MCF 10A (cell line): Measurements from ENCODE around the gene RPL41. TPM values are rescaled to one million over a fixed set of nuclear protein-coding genes. Genes with fewer than 3 reads are reported as not detected.

Experiments
- BruUV-seq: library from RNA; stranded (reverse); fragments of 400-500 nt; replicated peaks from 2 replicates; lab custom pipeline; 2021; lab: Mats Ljungman, UMichigan
- CTCF ChIA-PET: fragments of 300-600 bp; sonication (Branson Sonifier 250); formaldehyde crosslinking; extraction: SDS; loops from one replicate; lab custom pipeline; 2021; ENCODE audit warnings: antibody characterized with exemption, inconsistent platforms; lab: Yijun Ruan, JAX
- POLR2A ChIA-PET: fragments of 300-600, 350-650 bp; sonication (Branson Sonifier 250); formaldehyde crosslinking; extraction: SDS; loops from one replicate; lab custom pipeline; 2020; ENCODE audit warnings: antibody characterized with exemption, inconsistent platforms; lab: Yijun Ruan, JAX
- DNase-seq: peaks from one replicate; pipeline ENCODE4 v3.0.0-alpha.2; 2018; ENCODE audit not compliant: unreplicated experiment
- H3K27ac Mint-ChIP-seq: one replicate; pipeline ENCODE4 v1.8.0; 2022; ENCODE audit warnings: mild to moderate bottlenecking, low read depth, mixed read lengths; ENCODE audit not compliant: unreplicated experiment
- H3K27me3 Mint-ChIP-seq: one replicate; pipeline ENCODE4 v1.8.0; 2022; ENCODE audit warnings: mixed read lengths; ENCODE audit not compliant: insufficient read depth, unreplicated experiment
- H3K36me3 Mint-ChIP-seq: one replicate; pipeline ENCODE4 v1.8.0; 2022; ENCODE audit warnings: mild to moderate bottlenecking, moderate library complexity, mixed read lengths; ENCODE audit not compliant: insufficient read depth, unreplicated experiment
- H3K4me1 Mint-ChIP-seq: one replicate; pipeline ENCODE4 v1.8.0; 2022; ENCODE audit warnings: mixed read lengths; ENCODE audit not compliant: insufficient read depth, unreplicated experiment
- H3K4me3 Mint-ChIP-seq: one replicate; pipeline ENCODE4 v1.8.0; 2022; ENCODE audit warnings: mild to moderate bottlenecking, moderate library complexity, mixed read lengths; ENCODE audit not compliant: unreplicated experiment
- H3K9me3 Mint-ChIP-seq: one replicate; pipeline ENCODE4 v1.8.0; 2022; ENCODE audit warnings: mixed read lengths; ENCODE audit not compliant: unreplicated experiment
- intact Hi-C: fragments of 100-400 bp; cut with micrococcal nuclease; formaldehyde crosslinking; loops from 2 replicates; pipeline ENCODE4 v1.14.1; 2022
- total RNA-seq: library from RNA; stranded (reverse); gene quantifications from 2 replicates; pipeline ENCODE4 v1.2.3, GENCODE V29; 2022
- TF ChIP-seq, protein P1 (sequence below): fragments of 200-600 bp; IDR thresholded peaks from one replicate; pipeline ENCODE4 v1.8.0; 2022; ENCODE audit warnings: antibody characterized with exemption, mild to moderate bottlenecking; ENCODE audit not compliant: unreplicated experiment

Gene RPL41
- total RNA-seq, 1 experiment from 2014 or later, result 4,734 TPM

GRCh38 chr12:56158029-56158925, 41.8 kb downstream of the RPL41 start, which contains the start of gene MYL6:
Gene MYL6 (plus strand): TSS chr12:56158359. CDS start chr12:56158402, 43 bp downstream.
- DNase-seq, result peak; percentile 98
- TF ChIP-seq, protein P1, sequence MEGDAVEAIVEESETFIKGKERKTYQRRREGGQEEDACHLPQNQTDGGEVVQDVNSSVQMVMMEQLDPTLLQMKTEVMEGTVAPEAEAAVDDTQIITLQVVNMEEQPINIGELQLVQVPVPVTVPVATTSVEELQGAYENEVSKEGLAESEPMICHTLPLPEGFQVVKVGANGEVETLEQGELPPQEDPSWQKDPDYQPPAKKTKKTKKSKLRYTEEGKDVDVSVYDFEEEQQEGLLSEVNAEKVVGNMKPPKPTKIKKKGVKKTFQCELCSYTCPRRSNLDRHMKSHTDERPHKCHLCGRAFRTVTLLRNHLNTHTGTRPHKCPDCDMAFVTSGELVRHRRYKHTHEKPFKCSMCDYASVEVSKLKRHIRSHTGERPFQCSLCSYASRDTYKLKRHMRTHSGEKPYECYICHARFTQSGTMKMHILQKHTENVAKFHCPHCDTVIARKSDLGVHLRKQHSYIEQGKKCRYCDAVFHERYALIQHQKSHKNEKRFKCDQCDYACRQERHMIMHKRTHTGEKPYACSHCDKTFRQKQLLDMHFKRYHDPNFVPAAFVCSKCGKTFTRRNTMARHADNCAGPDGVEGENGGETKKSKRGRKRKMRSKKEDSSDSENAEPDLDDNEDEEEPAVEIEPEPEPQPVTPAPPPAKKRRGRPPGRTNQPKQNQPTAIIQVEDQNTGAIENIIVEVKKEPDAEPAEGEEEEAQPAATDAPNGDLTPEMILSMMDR, result no peak
- H3K27me3 Mint-ChIP-seq, result no peaks in the 10 kb centered on the region
- H3K4me3 Mint-ChIP-seq, result peak within 1 kb of the TSS; percentile 97
- H3K9me3 Mint-ChIP-seq, result no peaks in the 10 kb centered on the region
- intact Hi-C loops, result no loop called here
- BruUV-seq, result no TSS peak
- peaks cover 35% of the 10 kb centered on the region for H3K4me1 Mint-ChIP-seq
- ChIA-PET CTCF (interaction anchor here (0.6 to 6.1 kb wide), 5 partner anchors 30 to 111 kb away, joined by 4 to 36 read pairs (median 15); partner anchors contain the start of genes SMARCC2 and ZC3H10), POLR2A (interaction anchor here (0.6 to 7.6 kb wide), 24 partner anchors 8 to 478 kb away, joined by 3 to 146 read pairs (median 6); partner anchors contain the start of genes COQ10A, ESYT1, PA2G4 and RNF41)
- H3K27ac Mint-ChIP-seq, result peak within 1 kb of the TSS; percentile 100
- H3K36me3 Mint-ChIP-seq, result peaks cover 65% of the 10 kb centered on the region

DNA sequence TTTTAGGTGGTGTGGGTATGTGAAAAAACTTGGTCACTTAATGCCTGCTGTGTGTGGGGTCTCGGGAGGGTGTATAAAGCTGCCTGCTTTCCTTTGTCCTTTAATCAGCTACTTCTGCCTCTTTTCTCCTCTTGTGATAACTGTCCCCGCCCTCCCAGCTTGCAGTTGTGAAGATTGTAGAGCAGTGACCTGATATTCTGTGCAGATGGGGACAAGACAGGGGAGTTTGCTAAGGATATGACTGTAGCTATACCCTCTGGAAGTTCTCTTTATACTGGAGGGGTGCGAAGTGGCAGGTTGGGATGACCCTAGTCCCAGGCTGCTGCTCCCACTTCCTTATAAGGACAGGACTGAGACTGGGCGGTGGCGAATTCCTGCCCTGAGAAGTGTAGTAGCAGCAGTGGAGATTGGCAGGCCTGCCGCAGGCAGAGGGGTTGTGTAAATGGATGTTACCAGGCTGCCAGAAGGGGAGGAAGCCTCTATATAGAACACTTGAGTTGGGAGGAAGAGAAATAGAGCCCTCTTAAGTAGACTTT, 42.6 kb downstream of the RPL41 start:
- Mint-ChIP-seq H3K4me3 (peak overlapping the region; percentile 97), H3K9me3 (no peaks in the 10 kb centered on the region), H3K36me3 (peaks cover 73% of the 10 kb centered on the region), H3K27me3 (no peaks in the 10 kb centered on the region), H3K27ac (peak overlapping the region; percentile 100), H3K4me1 (peaks cover 28% of the 10 kb centered on the region)
- ChIA-PET CTCF (interaction anchor here (0.5 to 6.1 kb wide), 8 partner anchors 11 to 1549 kb away, joined by 3 to 36 read pairs (median 6); partner anchors contain the start of genes SMARCC2 and ZC3H10), POLR2A (interaction anchor here (0.6 to 7.6 kb wide), 24 partner anchors 9 to 477 kb away, joined by 3 to 146 read pairs (median 6); partner anchors contain the start of genes CNPY2, COQ10A, ESYT1 and PA2G4)
- intact Hi-C loops, result no loop called here
- TF ChIP-seq, protein P1, result no peak
- DNase-seq, result peak; percentile 84
- TSS peak; percentile 68 for BruUV-seq

- peaks cover 79% of the 10 kb centered on the region for H3K36me3 Mint-ChIP-seq
- H3K4me1 Mint-ChIP-seq, result peaks cover 26% of the 10 kb centered on the region
- POLR2A ChIA-PET, result interaction anchor here (0.6 to 7.6 kb wide), 23 partner anchors 10 to 475 kb away, joined by 3 to 146 read pairs (median 6); partner anchors contain the start of genes CNPY2, COQ10A, ESYT1 and PA2G4
Observed at GRCh38 chr12:56159482-56160192, 43.2 kb downstream of the RPL41 start.

More at GRCh38 chr12:56159482-56160192, 43.2 kb downstream of the RPL41 start:
- H3K4me3 Mint-ChIP-seq, result peak overlapping the region; percentile 97
- peak overlapping the region; percentile 100 for H3K27ac Mint-ChIP-seq
- intact Hi-C loops, result no loop called here
- TF ChIP-seq, protein P1, result no peak
- BruUV-seq, result no TSS peak
- H3K9me3 Mint-ChIP-seq, result no peaks in the 10 kb centered on the region
- H3K27me3 Mint-ChIP-seq, result no peaks in the 10 kb centered on the region
- no peak for DNase-seq
- CTCF ChIA-PET, result interaction anchor here (0.5 to 6.1 kb wide), 8 partner anchors 12 to 1549 kb away, joined by 3 to 36 read pairs (median 6); partner anchors contain the start of genes SMARCC2 and ZC3H10
